HepG2 (cell line): ENCODE results near the gene VPS54.

Source experiments
- TF ChIP-seq, protein P1 (sequence below): sonication (generic); formaldehyde crosslinking; IDR thresholded peaks from 2 replicates; pipeline ENCODE4 v1.5.1; 2020; ENCODE audit warnings: missing genetic modification reagents, mild to moderate bottlenecking, borderline replicate concordance
- TF ChIP-seq, protein P2 (sequence below): sonication (generic); formaldehyde crosslinking; IDR thresholded peaks from 2 replicates; pipeline ENCODE4 v1.4.0; 2020; ENCODE audit warnings: missing genetic modification reagents, borderline replicate concordance

GRCh38 chr2:64023485-64024258 lies 4.4 kb upstream of the VPS54 start:
- TF ChIP-seq, protein P1, sequence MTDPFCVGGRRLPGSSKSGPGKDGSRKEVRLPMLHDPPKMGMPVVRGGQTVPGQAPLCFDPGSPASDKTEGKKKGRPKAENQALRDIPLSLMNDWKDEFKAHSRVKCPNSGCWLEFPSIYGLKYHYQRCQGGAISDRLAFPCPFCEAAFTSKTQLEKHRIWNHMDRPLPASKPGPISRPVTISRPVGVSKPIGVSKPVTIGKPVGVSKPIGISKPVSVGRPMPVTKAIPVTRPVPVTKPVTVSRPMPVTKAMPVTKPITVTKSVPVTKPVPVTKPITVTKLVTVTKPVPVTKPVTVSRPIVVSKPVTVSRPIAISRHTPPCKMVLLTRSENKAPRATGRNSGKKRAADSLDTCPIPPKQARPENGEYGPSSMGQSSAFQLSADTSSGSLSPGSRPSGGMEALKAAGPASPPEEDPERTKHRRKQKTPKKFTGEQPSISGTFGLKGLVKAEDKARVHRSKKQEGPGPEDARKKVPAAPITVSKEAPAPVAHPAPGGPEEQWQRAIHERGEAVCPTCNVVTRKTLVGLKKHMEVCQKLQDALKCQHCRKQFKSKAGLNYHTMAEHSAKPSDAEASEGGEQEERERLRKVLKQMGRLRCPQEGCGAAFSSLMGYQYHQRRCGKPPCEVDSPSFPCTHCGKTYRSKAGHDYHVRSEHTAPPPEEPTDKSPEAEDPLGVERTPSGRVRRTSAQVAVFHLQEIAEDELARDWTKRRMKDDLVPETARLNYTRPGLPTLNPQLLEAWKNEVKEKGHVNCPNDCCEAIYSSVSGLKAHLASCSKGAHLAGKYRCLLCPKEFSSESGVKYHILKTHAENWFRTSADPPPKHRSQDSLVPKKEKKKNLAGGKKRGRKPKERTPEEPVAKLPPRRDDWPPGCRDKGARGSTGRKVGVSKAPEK (CRISPR knock-in tag), result no peak
- TF ChIP-seq, protein P2, sequence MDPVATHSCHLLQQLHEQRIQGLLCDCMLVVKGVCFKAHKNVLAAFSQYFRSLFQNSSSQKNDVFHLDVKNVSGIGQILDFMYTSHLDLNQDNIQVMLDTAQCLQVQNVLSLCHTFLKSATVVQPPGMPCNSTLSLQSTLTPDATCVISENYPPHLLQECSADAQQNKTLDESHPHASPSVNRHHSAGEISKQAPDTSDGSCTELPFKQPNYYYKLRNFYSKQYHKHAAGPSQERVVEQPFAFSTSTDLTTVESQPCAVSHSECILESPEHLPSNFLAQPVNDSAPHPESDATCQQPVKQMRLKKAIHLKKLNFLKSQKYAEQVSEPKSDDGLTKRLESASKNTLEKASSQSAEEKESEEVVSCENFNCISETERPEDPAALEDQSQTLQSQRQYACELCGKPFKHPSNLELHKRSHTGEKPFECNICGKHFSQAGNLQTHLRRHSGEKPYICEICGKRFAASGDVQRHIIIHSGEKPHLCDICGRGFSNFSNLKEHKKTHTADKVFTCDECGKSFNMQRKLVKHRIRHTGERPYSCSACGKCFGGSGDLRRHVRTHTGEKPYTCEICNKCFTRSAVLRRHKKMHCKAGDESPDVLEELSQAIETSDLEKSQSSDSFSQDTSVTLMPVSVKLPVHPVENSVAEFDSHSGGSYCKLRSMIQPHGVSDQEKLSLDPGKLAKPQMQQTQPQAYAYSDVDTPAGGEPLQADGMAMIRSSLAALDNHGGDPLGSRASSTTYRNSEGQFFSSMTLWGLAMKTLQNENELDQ, result no peak
